Stimulated activated CD4-positive, alpha-beta T cell treated with anti-CD3 and anti-CD28 coated beads, Interleukin-15, amount 100 ng/mL, for 48 hours (primary cell): Measurements from ENCODE around the gene SNN.

Experiments used
- DNase-seq, 2 donors: peaks; one replicate each; pipeline ENCODE4 v3.0.0-alpha.2; 2020; ENCODE audit warnings: low read depth in 2 of 2

The SNN gene

GRCh38 chr16:11635113-11635652 is 33.1 kb upstream of the SNN start:
- no peak for DNase-seq

DNA sequence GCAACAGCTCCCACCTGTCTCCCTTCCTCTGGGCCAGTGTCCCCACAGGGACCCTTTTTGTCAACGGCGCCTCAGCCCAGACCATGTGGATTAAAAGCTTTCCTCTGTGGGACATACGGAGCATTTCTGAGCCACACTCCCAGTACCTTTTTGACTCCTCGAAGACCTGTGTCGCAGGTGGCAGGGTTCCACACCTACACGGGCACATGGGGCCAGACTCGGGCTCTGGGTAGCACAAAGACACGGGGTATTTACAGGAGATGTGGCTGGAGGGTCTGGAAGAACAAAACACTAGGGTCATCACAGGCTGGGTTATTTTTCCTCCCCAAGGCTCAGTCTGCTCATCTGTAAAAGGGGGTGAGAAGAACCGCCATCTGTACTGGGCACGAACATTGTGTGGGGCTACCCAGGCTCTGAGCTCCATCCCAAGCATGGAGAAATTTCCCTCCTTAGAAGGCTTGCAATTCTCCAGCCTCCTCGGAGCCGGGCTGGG is 32.5 kb upstream of the SNN start:
- DNase-seq = no peak

GRCh38 chr16:11636172-11636721 is 32.0 kb upstream of the SNN start:
- no peak for DNase-seq

DNA sequence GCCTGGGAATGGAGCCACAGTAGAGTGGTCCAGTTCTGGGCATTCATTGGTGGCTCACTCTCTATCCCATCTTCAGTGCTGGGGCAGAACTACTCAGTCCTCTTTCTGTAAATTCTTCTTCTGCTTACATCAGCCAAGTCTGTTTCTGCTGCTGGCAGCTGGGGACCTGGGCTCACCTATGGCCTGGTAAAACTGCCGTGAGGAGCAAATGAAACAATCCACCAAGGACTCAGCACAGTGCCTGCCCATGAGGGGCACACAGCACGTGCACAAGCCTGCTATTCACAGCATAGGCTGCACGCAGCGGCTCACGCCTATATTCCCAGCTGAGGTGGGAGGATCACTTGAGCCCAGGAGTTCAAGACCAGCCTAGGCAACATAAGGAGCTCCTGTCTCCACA is 30.9 kb upstream of the SNN start:
- no peak for DNase-seq

DNA sequence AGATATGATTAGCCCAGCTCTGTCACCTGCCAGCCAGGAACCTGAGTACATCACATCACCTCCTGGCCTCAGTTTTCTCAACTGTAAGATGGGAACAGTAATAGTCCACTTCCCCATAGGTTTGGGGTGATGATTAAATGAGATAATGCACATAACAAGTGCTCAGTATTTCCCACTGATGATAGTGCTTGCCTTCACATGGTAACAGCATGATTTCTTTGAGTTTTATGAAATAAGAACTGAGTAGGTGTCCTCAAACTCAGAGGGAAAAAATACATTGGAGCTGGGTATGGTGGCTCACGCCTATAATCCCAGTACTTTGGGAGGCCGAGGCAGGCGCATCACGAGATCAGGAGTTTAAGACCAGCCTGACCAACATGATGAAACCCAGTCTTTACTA is 30.1 kb upstream of the SNN start:
- DNase-seq = no peak

GRCh38 chr16:11639008-11639562 is 29.2 kb upstream of the SNN start:
- no peak for DNase-seq

DNA sequence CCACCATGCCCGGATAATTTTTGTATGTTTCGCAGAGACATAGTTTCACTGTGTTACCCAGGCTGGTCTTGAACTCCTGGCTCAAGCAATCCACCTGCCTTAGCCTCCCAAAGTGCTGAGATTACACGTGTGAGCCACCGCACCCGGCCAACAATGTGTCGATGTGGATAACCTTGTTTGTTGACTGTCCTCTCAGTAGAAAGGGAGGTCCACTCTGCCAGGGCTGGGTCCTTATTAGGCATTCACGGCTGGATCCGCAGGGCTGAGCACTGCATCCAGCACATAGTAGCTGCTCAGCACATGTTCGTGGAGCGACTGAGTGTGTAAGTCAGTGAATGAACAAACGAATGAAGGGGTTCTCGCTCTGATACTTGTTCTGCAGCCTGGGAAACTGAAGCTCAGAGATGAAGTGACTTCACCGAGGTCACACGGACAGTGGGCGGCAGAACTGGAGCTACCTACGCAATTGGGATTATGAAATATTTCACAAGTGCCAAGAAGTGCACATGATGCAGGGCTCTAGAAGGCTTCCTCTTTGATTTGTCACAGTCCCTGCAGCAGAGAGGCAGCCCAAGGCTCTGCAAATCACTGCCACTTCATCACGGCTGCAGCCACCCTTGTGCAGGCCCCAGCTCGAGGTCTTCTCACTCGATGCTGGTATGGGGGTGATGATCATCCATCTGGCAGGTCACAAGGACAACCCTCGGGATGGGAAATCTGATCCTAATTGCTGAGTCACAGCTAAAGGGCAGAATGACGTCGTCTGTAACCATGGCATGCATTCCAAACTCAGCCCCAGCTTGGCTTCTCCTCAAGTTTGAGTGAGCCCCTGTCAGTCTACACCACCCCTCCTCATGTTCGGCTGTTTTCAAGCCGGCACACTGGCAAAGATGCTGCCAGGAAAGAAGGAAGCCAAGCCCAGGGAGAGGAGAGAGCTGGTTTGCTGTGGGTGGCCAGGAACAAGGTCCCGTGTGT is 28.0 kb upstream of the SNN start:
- no peak for DNase-seq

DNA sequence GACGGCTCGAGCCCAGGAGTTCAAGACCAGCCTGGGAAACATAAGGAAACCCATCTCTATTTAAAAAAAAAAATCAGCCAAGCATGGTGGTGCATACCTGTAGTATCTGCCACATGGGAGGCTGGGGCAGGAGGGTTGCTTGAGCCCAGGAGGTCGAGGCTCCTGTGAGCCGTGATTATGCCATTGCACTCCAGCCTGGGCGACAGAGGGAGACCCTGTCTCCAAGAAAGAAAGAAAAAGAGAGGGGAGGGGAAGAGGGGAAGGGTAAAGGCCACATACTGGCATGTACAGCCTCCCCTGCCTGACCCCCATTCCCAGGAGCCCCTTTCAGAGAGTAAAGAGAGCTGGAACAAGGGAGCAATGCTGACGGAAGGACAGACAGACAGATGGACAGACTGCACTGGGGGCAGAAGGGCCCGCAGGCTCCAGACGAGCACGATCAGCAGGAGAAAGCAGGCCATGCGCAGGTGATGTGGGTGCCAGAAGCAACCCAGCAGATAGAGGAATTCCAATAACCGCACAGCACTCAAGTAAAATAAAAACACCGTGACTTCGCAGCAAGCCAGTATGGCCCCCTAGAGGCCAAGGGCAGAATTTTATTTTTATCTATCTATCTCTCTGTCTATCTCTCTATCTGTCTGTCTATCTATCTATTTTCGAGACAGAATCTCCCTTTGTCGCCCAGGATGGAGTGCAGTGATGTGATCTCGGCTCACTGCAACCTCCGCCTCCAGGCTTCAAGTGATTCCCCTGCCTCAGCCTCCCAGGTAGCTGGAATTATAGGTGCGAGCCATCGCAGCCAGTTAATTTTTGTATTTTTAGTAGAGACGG is 27.1 kb upstream of the SNN start:
- DNase-seq = no peak

- DNase-seq = no peak
Measured at GRCh38 chr16:11642765-11643116, 25.5 kb upstream of the SNN start.

DNA sequence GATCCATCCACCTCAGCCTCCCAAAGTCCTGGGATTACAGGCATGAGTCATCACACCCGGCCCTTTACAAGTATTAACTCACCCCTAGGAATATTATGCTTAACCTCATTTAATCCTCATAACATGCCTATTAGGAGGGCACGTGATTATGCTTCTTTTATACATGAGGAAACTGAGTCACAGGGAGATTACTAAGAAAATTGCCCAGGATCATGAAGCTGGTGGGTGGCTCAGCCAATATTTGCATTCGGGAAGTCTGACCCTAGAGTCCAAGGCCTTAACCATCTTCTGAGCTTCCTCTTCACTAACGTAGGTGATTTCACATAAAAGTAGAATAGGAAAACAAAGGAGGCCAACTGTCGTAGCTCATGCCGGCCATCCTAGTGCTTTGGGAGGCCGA is 19.0 kb upstream of the SNN start:
- DNase-seq = no peak

- no peak for DNase-seq
Measured at GRCh38 chr16:11650641-11651591, 17.3 kb upstream of the SNN start.

DNA sequence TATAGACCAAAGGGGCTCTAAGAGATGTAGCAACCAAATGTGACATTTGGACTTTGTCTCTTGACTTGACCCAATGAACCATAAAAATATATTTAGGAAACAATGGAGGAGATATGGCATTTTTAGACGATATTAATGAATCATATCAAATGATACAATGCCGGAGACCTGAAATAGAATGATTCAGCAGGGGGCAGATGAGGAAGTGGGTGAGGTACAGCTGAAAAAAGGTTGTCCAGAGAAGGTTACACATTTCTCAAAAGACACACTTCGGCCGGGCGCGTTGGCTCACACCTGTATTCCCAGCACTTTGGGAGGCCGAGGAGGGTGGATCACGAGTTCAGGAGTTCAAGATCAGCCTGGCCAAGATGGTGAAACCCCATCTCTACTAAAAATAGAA is 16.5 kb upstream of the SNN start:
- DNase-seq = no peak

GRCh38 chr16:11655655-11656054 is 12.6 kb upstream of the SNN start:
- DNase-seq = no peak

DNA sequence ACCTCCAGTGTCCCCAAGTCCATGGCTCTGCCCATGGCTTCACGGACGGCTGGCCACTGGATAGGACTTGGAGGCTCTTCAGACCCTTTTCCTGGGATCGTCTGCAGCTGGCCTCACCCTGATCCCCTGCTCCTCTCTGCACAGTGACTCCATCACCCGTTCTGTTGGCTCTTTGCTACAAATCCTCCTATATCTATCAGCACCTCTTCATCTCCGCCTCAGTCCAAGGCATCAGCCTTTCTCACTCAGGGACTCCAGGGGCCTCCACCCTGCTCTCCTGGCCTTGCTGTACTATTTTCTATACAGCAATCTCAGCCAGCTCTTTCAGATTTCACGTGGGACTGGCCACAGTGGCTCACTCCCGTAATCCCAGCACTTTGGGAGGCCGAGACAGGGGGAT is 10.7 kb upstream of the SNN start:
- no peak for DNase-seq

- no peak for DNase-seq
Measured at GRCh38 chr16:11658896-11659708, 9.2 kb upstream of the SNN start.

- DNase-seq = no peak
Measured at GRCh38 chr16:11660565-11660964, 7.7 kb upstream of the SNN start.

GRCh38 chr16:11662582-11662981 is 5.7 kb upstream of the SNN start:
- DNase-seq = no peak

DNA sequence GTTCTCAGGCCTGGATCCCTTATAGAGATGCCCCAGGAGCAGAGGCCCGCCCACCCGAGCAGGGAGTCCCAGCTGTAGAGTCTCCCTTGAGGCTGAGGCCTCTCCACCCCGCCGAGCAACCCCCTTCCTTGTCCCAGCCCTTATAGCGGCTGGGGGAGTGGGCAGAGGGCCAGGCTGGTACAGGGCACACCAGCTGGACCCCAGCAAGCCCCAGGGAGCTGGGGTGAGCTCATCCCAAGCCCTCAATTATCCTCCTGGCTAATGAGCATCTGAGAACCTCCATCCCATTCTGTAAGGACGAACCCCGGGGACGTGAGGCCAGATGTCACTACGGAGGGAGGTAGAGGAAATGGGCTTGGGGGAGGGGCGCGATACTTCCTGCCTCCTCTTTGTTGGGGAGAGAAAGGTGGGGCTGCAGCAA is 3.2 kb upstream of the SNN start:
- no peak for DNase-seq

GRCh38 chr16:11666103-11667055 is 1.9 kb upstream of the SNN start:
- DNase-seq = no peak
